Cardiac fibroblast (primary cell): ENCODE measurements around the gene ZNRF4.

Source experiments
- DNase-seq, 2 donors: peaks; one replicate each; pipeline versions ENCODE4 v3.0.0 to v3.0.0-alpha.2; 2010; ENCODE audit warnings: low read depth in 2 of 2
- H3K4me3 ChIP-seq, 2 donors: replicated peaks in 1 of 2; 1 replicate in 1 of 2; 2 replicates in 1 of 2; pipeline ENCODE4 v1.5.1; 2011; ENCODE audit warnings: low read depth in 2 of 2, low read length in 2 of 2, mild to moderate bottlenecking in 2 of 2, moderate library complexity in 1 of 2
- TF ChIP-seq, protein P1 (sequence below): IDR thresholded peaks from one replicate; pipeline ENCODE4 v1.5.1; 2011; ENCODE audit warnings: low read depth, mild to moderate bottlenecking, low read length, inconsistent platforms

ZNRF4 gene

DNA sequence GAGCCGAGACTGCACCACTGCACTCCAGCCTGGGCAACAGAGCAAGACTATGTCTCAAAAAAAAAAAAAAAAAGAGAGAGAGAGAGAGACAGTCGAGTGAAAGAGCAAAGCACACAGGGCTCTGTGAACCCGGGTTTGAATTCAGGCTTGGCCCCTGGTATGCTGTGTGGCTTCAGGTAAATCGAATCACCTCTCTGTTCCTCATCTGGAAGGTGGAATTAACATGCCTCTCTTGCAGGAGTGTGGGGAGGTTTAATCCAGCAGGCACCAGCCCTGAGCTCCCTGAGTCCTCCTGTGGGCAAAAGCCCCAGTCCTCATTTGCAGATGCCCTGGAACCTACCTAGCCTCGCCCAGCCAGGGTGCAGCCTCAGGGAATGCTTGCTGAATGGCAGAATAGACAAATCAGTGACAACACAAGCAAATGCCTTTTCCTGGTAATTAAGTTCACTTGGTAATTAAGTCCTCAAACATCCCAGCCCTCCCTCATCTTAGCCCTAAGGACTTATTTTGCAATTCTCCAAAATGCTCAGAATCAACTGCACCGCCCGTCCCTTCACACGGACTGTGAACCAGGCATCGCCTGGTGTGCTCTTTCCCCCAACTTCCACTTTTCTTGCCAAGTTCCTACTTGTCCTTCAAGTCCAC is 4.6 kb upstream of the ZNRF4 start:
- no peak for DNase-seq
- no peak overlapping the region for H3K4me3 ChIP-seq
- TF ChIP-seq, protein P1, sequence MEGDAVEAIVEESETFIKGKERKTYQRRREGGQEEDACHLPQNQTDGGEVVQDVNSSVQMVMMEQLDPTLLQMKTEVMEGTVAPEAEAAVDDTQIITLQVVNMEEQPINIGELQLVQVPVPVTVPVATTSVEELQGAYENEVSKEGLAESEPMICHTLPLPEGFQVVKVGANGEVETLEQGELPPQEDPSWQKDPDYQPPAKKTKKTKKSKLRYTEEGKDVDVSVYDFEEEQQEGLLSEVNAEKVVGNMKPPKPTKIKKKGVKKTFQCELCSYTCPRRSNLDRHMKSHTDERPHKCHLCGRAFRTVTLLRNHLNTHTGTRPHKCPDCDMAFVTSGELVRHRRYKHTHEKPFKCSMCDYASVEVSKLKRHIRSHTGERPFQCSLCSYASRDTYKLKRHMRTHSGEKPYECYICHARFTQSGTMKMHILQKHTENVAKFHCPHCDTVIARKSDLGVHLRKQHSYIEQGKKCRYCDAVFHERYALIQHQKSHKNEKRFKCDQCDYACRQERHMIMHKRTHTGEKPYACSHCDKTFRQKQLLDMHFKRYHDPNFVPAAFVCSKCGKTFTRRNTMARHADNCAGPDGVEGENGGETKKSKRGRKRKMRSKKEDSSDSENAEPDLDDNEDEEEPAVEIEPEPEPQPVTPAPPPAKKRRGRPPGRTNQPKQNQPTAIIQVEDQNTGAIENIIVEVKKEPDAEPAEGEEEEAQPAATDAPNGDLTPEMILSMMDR = no peak

DNA sequence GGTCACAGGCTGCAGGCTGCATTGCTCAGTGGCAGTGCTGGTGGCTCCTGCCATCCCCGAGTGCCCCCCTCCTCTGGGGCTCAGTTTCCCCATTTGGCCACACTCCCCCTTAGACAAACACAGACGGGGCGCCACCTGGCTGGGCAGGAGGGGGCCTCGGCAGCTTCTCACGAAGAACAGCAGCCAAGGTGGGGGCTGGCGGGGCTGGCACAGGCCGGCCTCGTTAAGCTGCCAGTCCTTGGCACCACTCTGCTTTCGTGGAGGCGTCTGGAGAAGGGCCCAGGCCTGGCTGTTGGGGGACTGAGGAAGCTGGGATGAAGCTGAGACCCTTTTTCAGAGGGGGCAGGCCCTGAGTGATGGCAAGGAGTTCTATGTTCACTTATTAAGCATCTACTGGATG is 3.7 kb upstream of the ZNRF4 start:
- TF ChIP-seq, protein P1 = no peak
- H3K4me3 ChIP-seq = no peak overlapping the region
- DNase-seq = no peak

DNA sequence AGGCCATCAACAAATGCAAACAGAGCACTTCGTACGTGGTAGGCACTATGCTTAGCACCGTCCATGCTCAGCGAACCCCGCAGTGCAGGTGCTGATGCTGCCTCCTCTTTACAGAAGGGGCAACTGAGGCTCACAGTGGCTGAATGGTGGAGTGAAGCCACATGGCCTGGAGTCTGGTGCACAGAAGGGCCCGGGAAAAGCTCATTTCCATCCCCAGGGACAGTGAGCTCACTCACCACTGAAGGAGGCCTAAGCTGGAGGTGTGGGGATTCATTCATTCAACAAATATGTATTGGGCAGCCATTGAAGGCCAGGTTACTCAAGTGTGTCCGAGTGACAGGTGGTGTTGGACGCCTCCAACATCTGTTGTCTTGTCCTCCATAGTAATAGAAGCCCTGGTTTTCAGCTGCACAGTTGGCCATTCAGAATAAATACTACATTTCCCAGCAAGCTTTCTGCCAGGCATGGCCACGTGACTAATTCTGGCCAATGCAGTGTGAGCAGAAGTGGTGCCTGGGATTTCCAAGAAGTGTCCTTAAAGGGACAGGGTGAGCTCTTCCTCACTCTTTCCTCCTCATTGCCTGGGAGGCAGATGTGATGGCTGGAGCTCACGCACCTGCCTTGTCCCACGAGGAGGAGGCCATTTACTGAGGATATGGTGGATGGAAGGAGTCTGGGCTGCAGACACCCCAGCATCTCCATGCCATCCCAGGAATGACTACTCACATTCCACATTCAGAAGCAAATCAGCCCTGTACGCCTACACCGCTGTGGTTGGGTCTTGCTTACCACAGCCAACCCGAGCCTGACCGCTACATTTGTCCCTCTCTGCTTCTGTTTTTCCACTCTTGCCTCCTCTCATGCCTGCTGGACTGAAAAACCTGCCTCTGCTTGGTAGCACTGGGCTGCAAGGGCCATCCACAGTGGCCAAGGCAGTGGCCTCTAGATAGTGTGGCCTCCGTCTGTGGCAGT is 2.3 kb upstream of the ZNRF4 start:
- peak in 1 of 2 donors; percentile 44 for DNase-seq
- TF ChIP-seq, protein P1 = no peak
- no peak overlapping the region for H3K4me3 ChIP-seq

DNA sequence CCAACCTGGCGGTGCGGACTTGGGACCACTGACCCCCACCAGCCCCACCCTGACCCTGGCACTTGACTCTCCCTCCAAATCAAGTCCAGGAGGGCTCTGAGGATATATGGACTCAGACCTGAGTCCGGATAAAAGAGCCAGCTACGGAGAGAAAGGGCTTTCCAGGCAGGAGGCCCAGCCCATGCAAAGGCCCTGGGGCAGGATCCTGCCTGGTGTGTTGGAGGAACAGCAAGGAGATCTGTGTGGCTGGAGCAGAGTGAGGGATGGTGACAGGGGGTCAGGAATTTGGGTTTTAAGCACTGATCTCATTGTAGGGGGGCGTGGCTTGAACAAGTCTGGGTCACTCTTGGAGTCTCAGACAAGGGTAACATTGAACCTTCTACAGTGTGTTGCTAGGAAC is 474 bp upstream of the ZNRF4 start:
- TF ChIP-seq, protein P1 = no peak
- no peak overlapping the region for H3K4me3 ChIP-seq
- DNase-seq = no peak

DNA sequence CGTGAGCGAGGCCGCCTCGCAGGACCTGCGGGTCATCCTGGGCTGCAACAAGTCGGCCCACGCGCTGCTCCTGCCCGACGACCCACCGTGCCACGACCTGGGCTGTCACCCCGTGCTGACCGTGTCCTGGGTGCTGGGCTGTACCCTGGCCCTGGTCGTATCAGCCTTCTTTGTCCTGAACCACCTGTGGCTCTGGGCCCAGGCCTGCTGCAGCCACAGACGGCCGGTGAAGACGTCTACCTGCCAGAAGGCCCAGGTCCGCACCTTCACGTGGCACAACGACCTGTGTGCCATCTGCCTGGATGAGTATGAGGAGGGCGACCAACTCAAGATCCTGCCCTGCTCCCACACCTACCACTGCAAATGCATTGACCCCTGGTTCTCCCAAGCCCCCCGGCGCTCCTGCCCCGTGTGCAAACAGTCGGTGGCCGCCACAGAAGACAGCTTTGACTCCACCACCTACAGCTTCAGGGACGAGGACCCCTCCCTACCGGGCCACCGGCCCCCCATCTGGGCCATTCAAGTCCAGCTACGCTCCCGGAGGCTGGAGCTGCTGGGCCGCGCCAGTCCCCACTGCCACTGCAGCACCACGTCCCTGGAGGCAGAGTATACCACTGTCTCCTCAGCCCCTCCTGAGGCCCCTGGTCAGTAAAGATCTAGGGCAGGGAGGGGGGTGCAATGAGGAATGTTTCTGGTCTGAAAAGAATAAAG is 1.1 kb downstream of the ZNRF4 start:
- no peak overlapping the region for H3K4me3 ChIP-seq
- TF ChIP-seq, protein P1 = no peak
- no peak for DNase-seq

DNA sequence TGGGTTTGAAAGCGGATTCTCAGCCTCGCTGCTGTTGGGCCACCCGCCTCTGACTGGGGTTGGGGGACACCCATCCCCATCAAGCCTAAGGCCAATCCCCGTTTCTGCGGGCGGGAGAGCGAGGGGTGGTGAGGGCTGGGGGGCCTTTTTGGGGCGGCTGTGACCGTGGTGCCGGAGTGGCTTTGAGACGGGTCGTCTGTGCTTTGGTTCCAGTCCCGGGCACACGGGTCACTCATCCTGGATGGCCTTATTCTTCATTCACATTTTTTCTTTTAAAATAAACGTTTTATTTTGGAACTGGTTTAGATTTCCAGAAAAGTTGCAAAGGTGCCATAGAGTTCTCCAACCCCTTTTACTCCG is 1.6 kb downstream of the ZNRF4 start:
- DNase-seq = no peak
- H3K4me3 ChIP-seq = no peak overlapping the region
- TF ChIP-seq, protein P1 = no peak
